ENCODE measurements around the gene PHF21A.

Gene PHF21A

DNA sequence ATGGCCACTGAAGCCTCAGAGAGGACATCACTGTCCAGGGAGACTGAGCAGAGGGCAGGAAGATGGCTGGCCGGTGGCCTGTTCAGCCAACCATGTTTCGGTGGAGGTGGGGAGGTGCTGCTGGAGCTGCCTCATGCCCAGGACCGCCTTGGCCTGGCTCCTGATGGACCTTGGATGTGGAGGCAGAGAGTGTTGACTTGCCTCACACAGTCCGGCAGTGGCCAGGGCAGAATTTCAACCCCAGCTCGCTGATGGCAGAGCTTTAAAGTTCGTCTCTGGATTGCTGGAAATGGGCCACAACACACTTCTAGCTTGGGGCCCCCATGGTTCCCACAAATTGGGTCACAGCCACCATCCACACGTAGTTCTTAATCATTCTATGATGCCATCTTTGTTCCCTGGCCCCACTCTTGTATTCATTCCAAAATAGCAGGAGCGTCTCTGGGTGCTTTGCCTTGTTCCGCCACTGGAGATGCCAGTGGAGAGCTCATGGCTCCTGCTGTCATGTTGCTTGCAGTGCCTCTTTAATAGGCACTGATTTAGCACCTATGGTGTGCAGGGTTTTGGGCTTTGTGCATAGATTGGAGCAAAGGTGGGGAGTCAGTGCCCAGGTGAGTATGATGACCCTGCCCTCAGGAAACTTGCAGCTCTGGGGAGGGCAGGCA, 230.2 kb downstream of the PHF21A start:
- H4K20me1 ChIP-seq (ENCODE audit: low read depth, low read length): no peaks in the 10 kb centered on the region
- no peak overlapping the region for H3K4me3 ChIP-seq (ENCODE audit: insufficient read depth, low read length, poor library complexity, severe bottlenecking)
- no peaks in the 10 kb centered on the region for H3F3A ChIP-seq (ENCODE audit: insufficient read depth)
- H2AFZ ChIP-seq (ENCODE audit: low read depth, low read length, severe bottlenecking): no peak overlapping the region
- no peaks in the 10 kb centered on the region for H3K9me3 ChIP-seq (ENCODE audit: insufficient read depth, low read length)
- TF ChIP-seq, protein P1, sequence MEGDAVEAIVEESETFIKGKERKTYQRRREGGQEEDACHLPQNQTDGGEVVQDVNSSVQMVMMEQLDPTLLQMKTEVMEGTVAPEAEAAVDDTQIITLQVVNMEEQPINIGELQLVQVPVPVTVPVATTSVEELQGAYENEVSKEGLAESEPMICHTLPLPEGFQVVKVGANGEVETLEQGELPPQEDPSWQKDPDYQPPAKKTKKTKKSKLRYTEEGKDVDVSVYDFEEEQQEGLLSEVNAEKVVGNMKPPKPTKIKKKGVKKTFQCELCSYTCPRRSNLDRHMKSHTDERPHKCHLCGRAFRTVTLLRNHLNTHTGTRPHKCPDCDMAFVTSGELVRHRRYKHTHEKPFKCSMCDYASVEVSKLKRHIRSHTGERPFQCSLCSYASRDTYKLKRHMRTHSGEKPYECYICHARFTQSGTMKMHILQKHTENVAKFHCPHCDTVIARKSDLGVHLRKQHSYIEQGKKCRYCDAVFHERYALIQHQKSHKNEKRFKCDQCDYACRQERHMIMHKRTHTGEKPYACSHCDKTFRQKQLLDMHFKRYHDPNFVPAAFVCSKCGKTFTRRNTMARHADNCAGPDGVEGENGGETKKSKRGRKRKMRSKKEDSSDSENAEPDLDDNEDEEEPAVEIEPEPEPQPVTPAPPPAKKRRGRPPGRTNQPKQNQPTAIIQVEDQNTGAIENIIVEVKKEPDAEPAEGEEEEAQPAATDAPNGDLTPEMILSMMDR (IDR thresholded peaks at IDR 0.05; ENCODE audit: insufficient read depth, low read length, poor library complexity, severe bottlenecking): no peak
- no peak for TF ChIP-seq EZH2phosphoT487 (conservative IDR thresholded peaks at IDR 0.05; ENCODE audit: low read length)
- H3K9ac ChIP-seq (ENCODE audit: low read length): no peak overlapping the region
- no peaks in the 10 kb centered on the region for H3K27me3 ChIP-seq (ENCODE audit: low read length)
- H3K4me2 ChIP-seq (ENCODE audit: low read depth, low read length, poor library complexity, severe bottlenecking): no peak overlapping the region
- no peaks in the 10 kb centered on the region for H3K36me3 ChIP-seq (ENCODE audit: low read length)
- H3K27ac ChIP-seq (ENCODE audit: low read depth, low read length): no peak overlapping the region
- no peaks in the 10 kb centered on the region for H3K9me2 ChIP-seq (replicated peaks; ENCODE audit: insufficient read depth, low read length)
- H3K79me2 ChIP-seq (ENCODE audit: insufficient read depth, low read length): no peaks in the 10 kb centered on the region

DNA sequence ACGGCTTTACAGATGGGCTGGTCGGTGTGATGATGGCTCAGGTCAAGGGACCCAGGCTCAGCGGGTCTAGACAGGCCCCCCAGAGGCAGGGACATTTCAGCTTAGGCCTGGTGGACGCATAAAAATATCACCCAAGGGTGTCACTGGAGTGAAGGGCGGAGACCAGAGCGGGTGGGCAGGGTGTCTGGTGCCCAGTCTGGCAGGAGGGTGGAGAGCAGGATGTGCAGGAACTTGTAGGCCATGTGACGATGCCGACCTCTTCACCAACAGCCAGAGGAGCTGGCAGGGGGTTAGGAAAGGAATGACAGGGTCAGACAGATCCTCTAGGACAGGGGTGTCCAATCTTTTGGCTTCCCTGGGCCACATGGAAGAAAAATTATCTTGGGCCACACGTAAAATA, 231.3 kb downstream of the PHF21A start:
- TF ChIP-seq EZH2phosphoT487 (conservative IDR thresholded peaks at IDR 0.05; ENCODE audit: low read length): no peak
- TF ChIP-seq, protein P1 (IDR thresholded peaks at IDR 0.05; ENCODE audit: insufficient read depth, low read length, poor library complexity, severe bottlenecking): no peak
- Histone ChIP-seq H3K9me3 (ENCODE audit: insufficient read depth, low read length) (no peaks in the 10 kb centered on the region), H4K20me1 (ENCODE audit: low read depth, low read length) (no peaks in the 10 kb centered on the region), H3K9me2 (replicated peaks; ENCODE audit: insufficient read depth, low read length) (no peaks in the 10 kb centered on the region), H3K27me3 (ENCODE audit: low read length) (no peaks in the 10 kb centered on the region), H3F3A (ENCODE audit: insufficient read depth) (no peaks in the 10 kb centered on the region), H3K36me3 (ENCODE audit: low read length) (no peaks in the 10 kb centered on the region), H3K27ac (ENCODE audit: low read depth, low read length) (no peak overlapping the region), H3K9ac (ENCODE audit: low read length) (no peak overlapping the region), H3K4me3 (ENCODE audit: insufficient read depth, low read length, poor library complexity, severe bottlenecking) (no peak overlapping the region), H2AFZ (ENCODE audit: low read depth, low read length, severe bottlenecking) (no peak overlapping the region), H3K4me2 (ENCODE audit: low read depth, low read length, poor library complexity, severe bottlenecking) (no peak overlapping the region), H3K79me2 (ENCODE audit: insufficient read depth, low read length) (no peaks in the 10 kb centered on the region)

DNA sequence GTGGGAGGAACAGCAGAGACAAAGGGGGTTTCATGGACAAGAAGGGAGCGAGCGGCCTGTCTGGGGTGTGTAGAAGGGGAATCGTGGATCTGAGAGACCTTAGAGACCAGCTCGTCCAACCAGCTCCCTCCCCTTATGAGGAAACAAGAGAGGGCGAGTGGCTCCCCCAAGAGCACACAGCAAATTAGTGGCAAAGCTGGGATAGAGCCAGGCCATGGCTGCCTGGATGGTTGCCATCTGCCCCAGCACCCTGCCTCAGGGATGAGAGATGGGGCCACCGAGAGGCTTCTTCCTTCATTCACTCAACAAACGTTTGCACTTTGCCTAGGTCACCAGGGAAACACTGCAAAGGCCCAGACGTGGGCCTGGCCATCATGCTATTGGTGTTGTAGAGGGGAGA, 231.7 kb downstream of the PHF21A start:
- no peak overlapping the region for H3K27ac ChIP-seq (ENCODE audit: low read depth, low read length)
- H3K9ac ChIP-seq (ENCODE audit: low read length): no peak overlapping the region
- H3K9me2 ChIP-seq (replicated peaks; ENCODE audit: insufficient read depth, low read length): no peaks in the 10 kb centered on the region
- TF ChIP-seq, protein P1 (IDR thresholded peaks at IDR 0.05; ENCODE audit: insufficient read depth, low read length, poor library complexity, severe bottlenecking): no peak
- TF ChIP-seq EZH2phosphoT487 (conservative IDR thresholded peaks at IDR 0.05; ENCODE audit: low read length): no peak
- no peak overlapping the region for H2AFZ ChIP-seq (ENCODE audit: low read depth, low read length, severe bottlenecking)
- no peaks in the 10 kb centered on the region for H3F3A ChIP-seq (ENCODE audit: insufficient read depth)
- H3K36me3 ChIP-seq (ENCODE audit: low read length): no peaks in the 10 kb centered on the region
- H3K4me2 ChIP-seq (ENCODE audit: low read depth, low read length, poor library complexity, severe bottlenecking): no peak overlapping the region
- H3K79me2 ChIP-seq (ENCODE audit: insufficient read depth, low read length): no peaks in the 10 kb centered on the region
- no peaks in the 10 kb centered on the region for H3K9me3 ChIP-seq (ENCODE audit: insufficient read depth, low read length)
- no peaks in the 10 kb centered on the region for H3K27me3 ChIP-seq (ENCODE audit: low read length)
- no peak overlapping the region for H3K4me3 ChIP-seq (ENCODE audit: insufficient read depth, low read length, poor library complexity, severe bottlenecking)
- H4K20me1 ChIP-seq (ENCODE audit: low read depth, low read length): no peaks in the 10 kb centered on the region
